ENCODE data around the gene TOP3B. TPM values are rescaled to one million over a fixed set of nuclear protein-coding genes. Genes with fewer than 3 reads are reported as not detected.

The TOP3B gene
- total RNA-seq, 2 donors from 2014 or later = 26.0 to 40.4 TPM

- Histone ChIP-seq H3K36me3 (peaks cover 58% of the 10 kb centered on the region), H3K27me3 (replicated peaks; ENCODE audit: insufficient read depth) (no peaks in the 10 kb centered on the region), H3K4me1 (ENCODE audit: control insufficient read depth in 1 of 2, low read depth in 2 of 2) (no peaks in the 10 kb centered on the region), H3K4me3 (no peak overlapping the region), H3K27ac (no peak overlapping the region), H3K9me3 (no peaks in the 10 kb centered on the region)
- DNase-seq (ENCODE audit: low spot score) = no peak
- no peak for ATAC-seq (ENCODE audit: insufficient number of reproducible peaks, low FRiP score, low read depth)
- TF ChIP-seq, protein P1, sequence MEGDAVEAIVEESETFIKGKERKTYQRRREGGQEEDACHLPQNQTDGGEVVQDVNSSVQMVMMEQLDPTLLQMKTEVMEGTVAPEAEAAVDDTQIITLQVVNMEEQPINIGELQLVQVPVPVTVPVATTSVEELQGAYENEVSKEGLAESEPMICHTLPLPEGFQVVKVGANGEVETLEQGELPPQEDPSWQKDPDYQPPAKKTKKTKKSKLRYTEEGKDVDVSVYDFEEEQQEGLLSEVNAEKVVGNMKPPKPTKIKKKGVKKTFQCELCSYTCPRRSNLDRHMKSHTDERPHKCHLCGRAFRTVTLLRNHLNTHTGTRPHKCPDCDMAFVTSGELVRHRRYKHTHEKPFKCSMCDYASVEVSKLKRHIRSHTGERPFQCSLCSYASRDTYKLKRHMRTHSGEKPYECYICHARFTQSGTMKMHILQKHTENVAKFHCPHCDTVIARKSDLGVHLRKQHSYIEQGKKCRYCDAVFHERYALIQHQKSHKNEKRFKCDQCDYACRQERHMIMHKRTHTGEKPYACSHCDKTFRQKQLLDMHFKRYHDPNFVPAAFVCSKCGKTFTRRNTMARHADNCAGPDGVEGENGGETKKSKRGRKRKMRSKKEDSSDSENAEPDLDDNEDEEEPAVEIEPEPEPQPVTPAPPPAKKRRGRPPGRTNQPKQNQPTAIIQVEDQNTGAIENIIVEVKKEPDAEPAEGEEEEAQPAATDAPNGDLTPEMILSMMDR (IDR thresholded peaks at IDR 0.05) = no peak
Observed at GRCh38 chr22:21967693-21968271, 14.8 kb downstream of the TOP3B start.

GRCh38 chr22:21966643-21967516 is 15.7 kb downstream of the TOP3B start:
- Histone ChIP-seq H3K36me3 (peaks cover 61% of the 10 kb centered on the region), H3K27ac (no peak overlapping the region), H3K27me3 (replicated peaks; ENCODE audit: insufficient read depth) (no peaks in the 10 kb centered on the region), H3K4me1 (ENCODE audit: control insufficient read depth in 1 of 2, low read depth in 2 of 2) (no peaks in the 10 kb centered on the region), H3K9me3 (no peaks in the 10 kb centered on the region), H3K4me3 (no peak overlapping the region)
- ATAC-seq (ENCODE audit: insufficient number of reproducible peaks, low FRiP score, low read depth) (no peak), DNase-seq (ENCODE audit: low spot score) (no peak)
- TF ChIP-seq, protein P1 (IDR thresholded peaks at IDR 0.05) = no peak

GRCh38 chr22:21965762-21966288 is 16.8 kb downstream of the TOP3B start:
- TF ChIP-seq, protein P1 (IDR thresholded peaks at IDR 0.05) = no peak
- H3K4me3 ChIP-seq = no peak overlapping the region
- peaks cover 52% of the 10 kb centered on the region for H3K36me3 ChIP-seq
- no peak for ATAC-seq (ENCODE audit: insufficient number of reproducible peaks, low FRiP score, low read depth)
- H3K9me3 ChIP-seq = no peaks in the 10 kb centered on the region
- H3K27me3 ChIP-seq (replicated peaks; ENCODE audit: insufficient read depth) = no peaks in the 10 kb centered on the region
- H3K27ac ChIP-seq = no peak overlapping the region
- no peak for DNase-seq (ENCODE audit: low spot score)
- no peaks in the 10 kb centered on the region for H3K4me1 ChIP-seq (ENCODE audit: control insufficient read depth in 1 of 2, low read depth in 2 of 2)

GRCh38 chr22:21964918-21965484 is 17.6 kb downstream of the TOP3B start:
- Histone ChIP-seq H3K27me3 (replicated peaks; ENCODE audit: insufficient read depth) (no peaks in the 10 kb centered on the region), H3K9me3 (no peaks in the 10 kb centered on the region), H3K27ac (no peak overlapping the region), H3K4me3 (no peak overlapping the region), H3K4me1 (ENCODE audit: control insufficient read depth in 1 of 2, low read depth in 2 of 2) (no peaks in the 10 kb centered on the region), H3K36me3 (peaks cover 52% of the 10 kb centered on the region)
- DNase-seq (ENCODE audit: low spot score) (no peak), ATAC-seq (ENCODE audit: insufficient number of reproducible peaks, low FRiP score, low read depth) (no peak)
- TF ChIP-seq, protein P1 (IDR thresholded peaks at IDR 0.05) = no peak

DNA sequence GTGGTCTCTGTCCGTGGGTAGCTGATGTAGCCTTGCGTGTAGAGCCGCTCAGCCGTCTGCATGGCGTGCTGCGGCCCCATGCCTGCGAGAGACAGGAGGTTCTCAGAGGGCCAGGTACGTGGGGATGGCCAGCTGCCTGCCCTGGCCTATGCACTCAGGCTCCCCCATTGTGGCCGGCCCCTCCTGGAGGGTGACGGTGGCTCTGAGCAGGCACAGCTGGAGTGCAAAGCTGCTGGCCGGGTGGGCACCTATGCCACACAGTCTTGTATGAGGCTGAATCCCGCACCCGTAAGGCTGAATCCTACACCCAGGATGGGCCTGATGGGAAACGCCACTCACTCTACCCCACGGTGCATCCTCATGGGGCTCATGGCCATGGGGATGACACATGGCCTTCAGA is 18.4 kb downstream of the TOP3B start:
- H3K4me1 ChIP-seq (ENCODE audit: control insufficient read depth in 1 of 2, low read depth in 2 of 2) = no peaks in the 10 kb centered on the region
- TF ChIP-seq, protein P1 (IDR thresholded peaks at IDR 0.05) = no peak
- ATAC-seq (ENCODE audit: insufficient number of reproducible peaks, low FRiP score, low read depth) (no peak), DNase-seq (ENCODE audit: low spot score) (no peak)
- H3K27me3 ChIP-seq (replicated peaks; ENCODE audit: insufficient read depth) = no peaks in the 10 kb centered on the region
- H3K27ac ChIP-seq = no peak overlapping the region
- peaks cover 56% of the 10 kb centered on the region for H3K36me3 ChIP-seq
- H3K4me3 ChIP-seq = no peak overlapping the region
- H3K9me3 ChIP-seq = no peaks in the 10 kb centered on the region

Data from thoracic aorta (tissue), 2 donors.